ENCODE measurements around the gene HOXC13.

HOXC13 gene

DNA sequence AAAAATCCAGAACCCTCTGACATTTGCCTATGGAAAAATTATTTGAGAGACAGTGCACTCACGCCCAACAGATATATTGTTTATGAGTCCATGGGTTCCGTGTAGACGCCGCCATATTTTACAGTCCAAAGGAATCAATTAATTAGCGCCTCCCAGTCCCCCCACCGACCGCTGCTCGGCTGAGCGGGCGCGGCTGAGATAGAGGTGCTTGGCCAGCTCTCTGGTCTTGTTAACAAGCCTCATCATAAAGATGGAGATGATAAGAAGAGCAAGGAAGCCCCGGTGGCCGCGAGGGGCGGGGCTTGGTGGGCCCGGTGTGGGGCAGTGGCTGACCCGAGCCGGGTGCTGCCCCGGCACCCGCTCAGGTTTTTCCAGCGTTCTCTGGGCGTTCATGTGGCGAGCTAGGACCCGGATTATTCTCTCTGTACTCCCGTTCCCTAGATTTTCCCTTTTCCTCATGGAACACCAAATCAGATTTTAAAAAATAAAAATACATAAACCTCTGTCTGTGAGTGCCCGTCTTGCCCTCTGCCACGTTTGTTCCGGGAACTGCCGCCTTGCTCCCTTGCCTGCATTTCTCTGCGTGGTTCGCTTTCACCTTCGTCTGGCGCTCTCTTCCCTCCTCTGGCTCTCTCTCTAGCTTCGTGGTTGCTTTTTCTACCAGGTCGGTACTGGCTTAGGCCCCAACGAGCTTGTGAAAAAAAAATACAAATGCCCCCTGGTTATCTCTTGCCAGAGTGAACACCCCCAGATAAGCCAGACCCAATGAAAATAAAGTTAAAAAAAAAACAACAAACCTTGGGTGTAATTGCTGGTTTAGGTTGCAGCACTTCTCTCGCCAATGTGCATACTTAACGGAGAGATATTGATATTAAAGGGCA, 25.0 kb downstream of the HOXC13 start:
- no peak for DNase-seq (ENCODE audit: low spot score)
- no peak for TF ChIP-seq CTCF (IDR thresholded peaks at IDR 0.05; ENCODE audit: extremely low read depth, insufficient read depth, missing control alignments)
- in situ Hi-C loops (cut with MboI; ENCODE audit: low pct_unique_long_range_greater_than_20kb, low sequenced_read_pairs, unreplicated experiment): no loop called here

DNA sequence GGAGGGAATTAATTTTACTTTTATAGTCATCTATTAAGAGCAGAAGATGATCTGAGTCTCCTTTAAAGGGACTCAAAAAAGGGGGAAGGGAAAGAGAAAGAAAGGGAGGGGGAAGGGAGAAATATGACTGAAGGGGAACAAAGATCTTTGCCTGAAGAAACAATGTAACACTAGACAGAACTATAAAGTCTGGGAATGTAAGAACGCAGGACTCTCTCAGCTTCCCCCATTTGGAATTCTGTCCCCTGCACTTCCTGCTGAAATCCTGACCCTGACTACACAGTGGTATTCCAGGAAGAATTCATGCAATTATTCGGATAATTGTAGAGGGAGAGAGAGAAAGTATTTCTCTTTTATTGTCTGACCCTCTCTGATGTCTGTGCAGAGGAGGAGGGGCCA, 25.7 kb downstream of the HOXC13 start:
- DNase-seq (ENCODE audit: low spot score): no peak
- in situ Hi-C loops (cut with MboI; ENCODE audit: low pct_unique_long_range_greater_than_20kb, low sequenced_read_pairs, unreplicated experiment): no loop called here
- no peak for TF ChIP-seq CTCF (IDR thresholded peaks at IDR 0.05; ENCODE audit: extremely low read depth, insufficient read depth, missing control alignments)

GRCh38 chr12:53965281-53966084, 26.9 kb downstream of the HOXC13 start:
- no peak for TF ChIP-seq CTCF (IDR thresholded peaks at IDR 0.05; ENCODE audit: extremely low read depth, insufficient read depth, missing control alignments)
- in situ Hi-C loops (cut with MboI; ENCODE audit: low pct_unique_long_range_greater_than_20kb, low sequenced_read_pairs, unreplicated experiment): no loop called here
- no peak for DNase-seq (ENCODE audit: low spot score)

- no peak for DNase-seq (ENCODE audit: low spot score)
These were observed 27.4 kb downstream of the HOXC13 start for GRCh38 chr12:53966085-53966384.

GRCh38 chr12:53966385-53967133, 27.9 kb downstream of the HOXC13 start:
- DNase-seq (ENCODE audit: low spot score): no peak
- in situ Hi-C loops (cut with MboI; ENCODE audit: low pct_unique_long_range_greater_than_20kb, low sequenced_read_pairs, unreplicated experiment): no loop called here
- no peak for TF ChIP-seq CTCF (IDR thresholded peaks at IDR 0.05; ENCODE audit: extremely low read depth, insufficient read depth, missing control alignments)

More at GRCh38 chr12:53966085-53966384, 27.4 kb downstream of the HOXC13 start:
- no peak for TF ChIP-seq CTCF (IDR thresholded peaks at IDR 0.05; ENCODE audit: extremely low read depth, insufficient read depth, missing control alignments)
- in situ Hi-C loops (cut with MboI; ENCODE audit: low pct_unique_long_range_greater_than_20kb, low sequenced_read_pairs, unreplicated experiment): no loop called here

GRCh38 chr12:53967421-53967925, 28.8 kb downstream of the HOXC13 start:
- no peak for TF ChIP-seq CTCF (IDR thresholded peaks at IDR 0.05; ENCODE audit: extremely low read depth, insufficient read depth, missing control alignments)
- in situ Hi-C loops (cut with MboI; ENCODE audit: low pct_unique_long_range_greater_than_20kb, low sequenced_read_pairs, unreplicated experiment): no loop called here
- DNase-seq (ENCODE audit: low spot score): no peak

All from GM13977 (cell line).